Kidney capillary endothelial cell (primary cell): ENCODE results near the gene ZNF674.
"Not testable (repeated sequence)": the region's sequence is repeated elsewhere in the genome, so short reads cannot be mapped to it uniquely, and the experiment has no call there.

Experiments used
- DNase-seq: peaks from one replicate; pipeline ENCODE4 v3.0.0-alpha.2; 2018; ENCODE audit warnings: low spot score

The ZNF674 gene

DNA sequence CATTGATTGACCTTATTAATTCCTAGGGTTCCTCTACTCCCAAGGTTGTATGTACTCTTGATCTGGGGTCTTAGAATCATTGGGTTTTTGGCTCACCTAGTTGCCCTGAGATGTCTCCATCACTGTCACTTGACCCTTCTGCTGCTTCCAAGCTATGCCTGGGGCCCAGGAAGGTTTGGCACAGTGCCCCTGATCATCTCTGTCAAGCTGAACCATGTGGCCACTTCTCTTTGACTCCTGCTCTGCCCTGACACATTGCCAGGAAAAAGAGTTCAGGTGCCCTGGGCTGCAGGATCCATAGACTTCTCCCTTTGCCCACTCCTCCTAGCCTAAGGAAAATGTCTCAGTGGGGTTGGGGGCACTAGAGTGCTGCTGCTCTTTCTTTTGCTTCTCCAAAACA is 24.4 kb upstream of the ZNF674 start:
- no peak for DNase-seq

DNA sequence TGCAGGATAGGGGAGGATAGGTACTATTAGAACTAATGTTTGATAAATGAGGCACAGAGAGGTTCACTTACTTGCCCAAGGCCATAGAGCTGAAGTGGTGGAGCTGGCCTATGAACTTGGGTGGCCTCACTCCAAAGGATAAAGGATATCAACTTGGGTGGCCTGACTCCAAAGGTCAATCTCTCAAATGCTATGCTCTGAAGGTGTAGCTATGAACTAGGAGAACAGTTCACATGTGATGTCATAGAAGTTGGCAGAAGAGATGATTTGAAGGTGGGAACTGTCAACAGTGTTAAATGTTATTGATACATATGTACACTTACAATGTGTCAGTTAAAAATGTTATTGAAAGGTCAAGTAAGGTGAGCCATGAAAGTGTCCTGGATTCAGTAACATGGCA is 22.2 kb upstream of the ZNF674 start:
- no peak for DNase-seq

DNA sequence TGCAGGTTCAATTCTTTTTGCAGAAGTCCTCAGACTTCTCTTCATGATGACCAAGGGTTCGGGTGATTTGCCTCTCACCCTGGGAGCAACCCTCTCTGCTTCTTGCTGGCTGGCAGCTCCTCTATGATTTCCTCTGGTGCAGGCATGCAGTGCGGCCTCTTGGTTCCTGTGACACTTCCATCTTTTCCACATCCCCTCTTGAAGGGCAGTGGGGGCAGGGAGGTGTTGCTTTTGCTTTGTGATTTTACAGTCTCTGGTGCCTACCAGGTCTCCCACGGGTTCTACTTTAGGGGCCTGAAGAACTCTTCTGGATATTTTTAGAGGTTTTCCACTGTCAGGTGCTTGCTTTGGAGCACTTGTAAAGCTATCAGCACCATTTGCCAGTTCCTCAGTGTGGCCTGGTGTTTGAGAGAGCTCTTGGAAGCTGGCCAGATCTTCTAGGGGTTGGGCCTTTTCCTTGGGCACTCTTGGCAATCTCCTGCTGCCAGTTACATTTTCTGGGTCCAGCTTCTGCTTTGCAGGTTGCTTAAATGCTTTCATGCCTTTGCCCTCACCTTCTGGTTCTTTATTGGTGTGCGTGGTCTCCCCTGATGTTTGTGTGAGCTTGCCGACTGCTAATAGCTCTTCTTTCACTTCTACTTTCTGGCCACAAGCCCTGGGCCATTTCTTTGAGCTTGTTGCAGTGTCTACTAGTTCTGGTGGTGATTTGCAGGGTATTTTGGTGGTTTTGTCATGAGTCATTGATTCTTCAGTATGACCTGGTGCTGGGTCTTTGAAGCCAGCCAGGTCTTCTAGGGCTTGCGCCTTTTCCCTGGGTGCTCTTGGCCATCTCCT is 16.8 kb upstream of the ZNF674 start:
- no peak for DNase-seq

GRCh38 chrX:46559062-46559461 is 13.8 kb upstream of the ZNF674 start:
- no peak for DNase-seq

DNA sequence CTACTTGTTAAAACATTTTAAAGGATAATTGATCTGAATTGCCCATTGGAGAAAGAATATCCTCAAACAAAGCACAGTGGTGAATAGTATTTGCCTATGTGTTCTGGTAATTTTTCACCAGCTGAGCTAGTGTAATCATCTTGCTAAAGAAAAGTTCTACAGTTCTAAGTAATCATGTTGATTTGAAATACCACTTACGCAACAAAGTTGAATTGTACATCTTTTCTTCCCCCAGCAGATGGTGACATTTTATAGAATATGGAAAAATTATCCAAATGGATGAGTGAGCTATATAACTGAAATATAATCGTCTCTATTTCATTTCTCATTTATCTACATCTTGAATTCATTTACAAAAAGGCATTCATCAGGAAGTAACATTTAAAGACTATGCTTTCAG is 9.7 kb upstream of the ZNF674 start:
- no peak for DNase-seq

DNA sequence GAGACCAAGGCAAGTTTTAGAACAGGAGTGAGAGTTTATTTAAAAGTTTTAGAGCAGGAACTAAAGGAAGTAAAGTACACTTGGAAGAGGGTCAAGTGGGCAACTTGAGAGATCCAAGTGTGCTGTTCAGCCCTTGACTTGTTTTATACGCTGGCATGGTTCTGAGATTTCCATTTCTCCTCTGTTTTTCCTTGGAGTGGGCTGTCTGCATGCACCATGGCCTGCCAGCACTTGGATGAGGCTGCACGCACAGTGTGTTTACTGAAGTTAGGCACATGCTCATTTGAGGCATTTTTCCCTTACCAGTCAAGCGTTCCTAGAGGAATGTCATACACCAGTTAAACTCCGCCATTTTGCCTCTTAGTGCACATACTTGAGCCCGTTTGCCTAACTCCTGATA is 8.7 kb upstream of the ZNF674 start:
- no peak for DNase-seq

- DNase-seq: no peak
Measured at GRCh38 chrX:46551494-46552128, 6.4 kb upstream of the ZNF674 start.

DNA sequence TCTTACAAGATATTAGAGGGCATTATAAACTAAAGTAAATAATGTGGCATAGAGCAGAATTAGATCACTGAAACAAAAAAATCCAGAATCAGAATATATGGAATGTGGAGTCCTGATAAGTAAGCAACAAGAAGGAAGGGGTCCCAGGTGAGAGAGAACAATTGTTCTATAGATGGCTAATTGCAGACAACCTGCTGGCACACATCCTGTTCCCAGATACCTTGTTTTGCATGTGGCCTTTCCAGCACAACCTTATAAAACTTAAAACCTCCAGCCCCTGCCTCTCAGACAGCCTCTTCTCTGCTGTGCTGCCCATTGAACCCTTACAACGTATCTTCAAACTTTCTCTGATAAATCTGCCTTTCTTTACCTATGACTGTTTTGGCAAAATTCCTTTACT is 4.7 kb upstream of the ZNF674 start:
- DNase-seq: no peak

- peak; percentile 52 for DNase-seq
Measured at GRCh38 chrX:46547857-46548256, 2.6 kb upstream of the ZNF674 start.

DNA sequence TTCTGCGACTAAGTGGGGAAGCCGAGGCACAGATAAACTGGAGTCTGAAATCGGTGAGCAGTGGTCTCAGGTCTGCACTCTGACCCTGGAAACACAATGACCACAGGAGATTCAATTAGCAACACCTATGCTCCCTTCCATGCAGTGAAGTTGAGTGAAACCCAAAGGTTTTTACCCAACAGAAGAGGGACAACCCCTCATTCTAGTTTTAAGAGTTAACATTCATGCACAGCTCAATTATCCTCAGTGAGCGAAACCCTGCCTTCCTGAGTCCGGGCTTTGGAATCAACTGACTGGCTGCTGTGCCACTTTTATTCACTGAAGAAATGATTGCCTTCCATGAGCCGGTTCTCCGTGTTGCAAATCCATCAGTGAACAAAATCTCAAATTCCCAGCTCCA is 694 bp downstream of the ZNF674 start:
- DNase-seq: not testable (repeated sequence)

DNA sequence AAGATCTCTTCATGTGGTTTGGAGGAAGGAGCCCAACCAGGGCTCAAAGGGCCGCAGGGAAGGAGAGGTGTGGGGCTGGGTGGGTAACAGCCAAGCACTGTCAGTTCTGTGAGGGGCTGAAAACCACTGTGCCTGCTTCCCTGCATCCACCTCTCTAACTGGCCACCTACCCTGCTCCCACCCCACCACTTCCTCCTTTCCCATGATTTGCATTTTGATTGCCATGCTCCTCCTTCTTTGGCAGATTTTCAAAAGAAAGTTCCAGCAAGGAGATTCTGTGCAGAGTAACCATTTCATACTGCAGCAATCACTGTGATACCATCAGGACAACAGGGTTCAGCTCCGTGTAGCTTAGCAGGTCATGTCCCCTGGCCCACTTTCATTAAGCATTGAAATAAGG is 1.8 kb downstream of the ZNF674 start:
- DNase-seq: no peak

GRCh38 chrX:46531442-46531841 is 13.8 kb downstream of the ZNF674 start:
- no peak for DNase-seq

GRCh38 chrX:46530404-46530908 is 14.8 kb downstream of the ZNF674 start:
- not testable (repeated sequence) for DNase-seq

GRCh38 chrX:46529740-46530403 is 15.3 kb downstream of the ZNF674 start:
- DNase-seq: not testable (repeated sequence)

DNA sequence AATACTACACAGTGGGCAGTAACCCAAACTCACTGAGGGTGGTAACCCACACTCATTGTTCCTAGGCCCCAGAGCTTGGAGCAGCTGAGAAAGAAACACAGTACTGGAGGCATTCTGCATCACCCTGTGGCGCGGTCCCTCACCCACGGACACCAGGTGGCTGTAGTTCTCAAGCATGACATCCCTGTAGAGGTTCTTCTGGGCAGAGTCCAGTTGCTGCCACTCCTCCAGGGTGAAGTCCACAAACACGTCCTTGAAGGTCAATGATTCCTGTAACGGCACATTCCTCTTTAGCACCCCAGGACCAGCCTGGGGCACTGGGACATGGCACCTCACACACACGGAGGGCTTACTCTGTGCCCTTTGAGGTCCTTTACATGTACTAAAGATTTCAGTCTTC is 16.6 kb downstream of the ZNF674 start:
- DNase-seq: not testable (repeated sequence)

- no peak for DNase-seq
Measured at GRCh38 chrX:46506076-46506475, 39.1 kb downstream of the ZNF674 start.

DNA sequence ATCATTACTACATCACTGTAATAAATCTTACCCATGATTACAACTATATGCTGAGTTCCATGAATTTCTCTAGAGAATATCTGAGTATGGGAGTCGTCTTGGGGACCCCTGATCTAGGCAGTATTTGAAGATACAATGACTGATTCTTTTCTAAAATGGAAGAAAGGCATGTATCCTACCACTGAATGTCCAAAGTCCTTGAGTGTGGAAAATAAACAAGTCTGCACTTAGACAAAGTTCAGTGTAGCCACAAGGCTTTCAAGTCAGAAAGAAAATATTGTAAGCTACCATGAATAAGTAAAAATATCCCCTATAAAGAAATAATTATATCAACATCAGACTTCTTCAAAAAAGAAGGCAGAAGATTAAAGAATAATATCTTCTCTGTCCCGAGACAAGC is 42.4 kb downstream of the ZNF674 start:
- DNase-seq: no peak

- no peak for DNase-seq
Measured at GRCh38 chrX:46500054-46500453, 45.2 kb downstream of the ZNF674 start.

DNA sequence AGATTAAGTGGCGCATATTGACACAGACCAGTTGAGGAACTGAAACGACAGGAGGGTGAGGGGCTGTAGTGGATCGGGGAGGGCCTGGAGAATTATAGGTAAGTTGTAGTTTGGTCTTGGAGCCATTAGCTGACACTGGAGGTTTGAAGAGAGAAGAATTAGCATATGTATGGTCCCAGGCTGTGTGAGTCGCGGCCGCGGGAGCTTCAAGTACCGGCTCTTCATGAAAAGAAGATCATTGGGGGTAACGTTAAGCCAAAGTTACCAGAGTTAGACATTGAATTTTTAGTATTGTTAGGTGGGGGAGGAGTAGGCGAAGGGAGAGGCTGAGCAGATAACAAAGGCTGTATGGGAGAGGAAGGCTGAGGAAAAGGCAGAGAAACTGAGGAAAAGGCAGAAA is 56.5 kb downstream of the ZNF674 start:
- DNase-seq: no peak

DNA sequence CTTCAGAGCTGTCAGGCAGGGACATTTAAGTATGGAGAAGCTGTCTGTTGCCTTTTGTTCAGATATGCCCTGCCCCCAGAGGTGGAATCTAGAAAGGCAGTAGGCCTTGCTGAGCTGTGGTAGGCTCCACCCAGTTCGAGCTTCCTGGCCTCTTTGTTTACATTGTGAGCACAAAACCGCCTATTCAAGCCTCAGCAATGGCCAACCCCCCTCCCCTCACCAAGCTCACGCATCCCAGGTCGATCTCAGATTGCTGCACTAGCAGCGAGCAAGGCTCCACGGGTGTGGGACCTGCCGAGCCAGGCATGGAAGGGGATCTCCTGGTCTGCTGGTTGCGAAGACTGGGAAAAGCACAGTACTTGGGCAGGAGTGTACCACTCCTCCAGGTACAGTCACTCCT is 59.3 kb downstream of the ZNF674 start:
- no peak for DNase-seq

- not testable (repeated sequence) for DNase-seq
Measured at GRCh38 chrX:46478634-46479033, 66.6 kb downstream of the ZNF674 start.

DNA sequence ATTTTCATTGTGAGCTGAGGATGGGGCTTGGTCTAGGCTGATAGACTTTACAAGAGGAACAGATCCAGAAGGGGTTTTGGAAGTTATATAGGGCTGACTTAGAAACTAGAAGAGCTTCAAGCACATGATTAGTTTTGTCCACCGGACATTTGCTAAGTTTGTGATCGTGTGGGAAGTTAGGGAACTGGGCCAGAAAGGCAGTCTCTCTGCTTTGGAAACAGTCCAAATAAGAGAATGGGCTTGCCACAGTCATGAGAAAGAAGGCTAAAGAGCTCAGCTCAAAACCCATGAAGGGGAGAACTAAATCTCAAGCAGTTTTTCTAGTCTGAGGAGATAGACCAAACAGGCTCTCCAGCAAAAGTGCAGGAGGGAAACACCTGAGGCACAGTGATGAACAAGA is 67.8 kb downstream of the ZNF674 start:
- no peak for DNase-seq

- DNase-seq: no peak
Measured at GRCh38 chrX:46465203-46465602, 80.0 kb downstream of the ZNF674 start.
